Breast epithelium (tissue), 4 donors: ENCODE data around the gene HSPA1B. TPM values are rescaled to one million over a fixed set of nuclear protein-coding genes. Genes with fewer than 3 reads are reported as not detected.

Experiments used
- DNase-seq, 2 donors: peaks; one replicate each; pipeline ENCODE4 v3.0.0-alpha.2; 2019; ENCODE audit warnings: low spot score in 2 of 2
- H3K27ac ChIP-seq, 2 donors: fragments of 200-600 bp; sonication (generic) in 1 of 2; one replicate each; pipeline ENCODE4 v1.5.1; 2016 to 2019; ENCODE audit warnings: mild to moderate bottlenecking in 1 of 2
- H3K27me3 ChIP-seq, 2 donors: fragments of 200-600 bp; sonication (generic) in 1 of 2; one replicate each; pipeline versions ENCODE4 v1.5.1 to v1.6.0; 2017 to 2019; ENCODE audit warnings: control low read depth in 1 of 2, mild to moderate bottlenecking in 1 of 2
- H3K36me3 ChIP-seq: fragments of 200-600 bp; one replicate; pipeline ENCODE4 v1.5.1; 2019
- H3K4me1 ChIP-seq, 2 donors: fragments of 200-600 bp; sonication (generic); one replicate each; pipeline ENCODE4 v1.5.1; 2016 to 2019; ENCODE audit warnings: control low read depth in 1 of 2
- H3K4me3 ChIP-seq, 3 donors: fragments of 200-600 bp; sonication (generic); 1 replicate in 2 of 3; 2 replicates in 1 of 3; pipeline ENCODE4 v1.5.1; 2016 to 2019; ENCODE audit warnings: mild to moderate bottlenecking in 3 of 3, moderate library complexity in 2 of 3
- H3K9me3 ChIP-seq, 2 donors: fragments of 200-600 bp; sonication (generic) in 1 of 2; one replicate each; pipeline ENCODE4 v1.5.1; 2016 to 2019; ENCODE audit warnings: control low read depth in 1 of 2
- POLR2A ChIP-seq: fragments of 450-650 bp; IDR thresholded peaks from one replicate; pipeline ENCODE4 v1.6.1; 2016; ENCODE audit warnings: antibody characterized with exemption, mild to moderate bottlenecking, moderate library complexity
- POLR2AphosphoS5 ChIP-seq, 3 donors: sonication (generic); formaldehyde crosslinking; IDR thresholded peaks; one replicate each; pipeline ENCODE4 v1.6.1; 2017; ENCODE audit warnings: antibody characterized with exemption in 3 of 3
- intact Hi-C: fragments of 100-400 bp; cut with DNase I; formaldehyde crosslinking; loops from one replicate; pipeline ENCODE4 v1.15.1; 2023; ENCODE audit warnings: low total_unique reads
- total RNA-seq, 3 donors: library from RNA; depleted of rRNA; stranded (reverse); fragments of >200 nt; gene quantifications; one replicate each; pipeline ENCODE4 v1.1.0, GENCODE V29; 2016
- TF ChIP-seq, protein P1 (sequence below), 3 donors: fragments of 450-650 bp; IDR thresholded peaks; one replicate each; pipeline ENCODE4 v1.5.1; 2016 to 2017; ENCODE audit warnings: antibody characterized with exemption in 3 of 3, mild to moderate bottlenecking in 3 of 3, moderate library complexity in 3 of 3

HSPA1B gene
- total RNA-seq, 3 donors from 2014 or later: 113 to 376 (median 232) TPM

DNA sequence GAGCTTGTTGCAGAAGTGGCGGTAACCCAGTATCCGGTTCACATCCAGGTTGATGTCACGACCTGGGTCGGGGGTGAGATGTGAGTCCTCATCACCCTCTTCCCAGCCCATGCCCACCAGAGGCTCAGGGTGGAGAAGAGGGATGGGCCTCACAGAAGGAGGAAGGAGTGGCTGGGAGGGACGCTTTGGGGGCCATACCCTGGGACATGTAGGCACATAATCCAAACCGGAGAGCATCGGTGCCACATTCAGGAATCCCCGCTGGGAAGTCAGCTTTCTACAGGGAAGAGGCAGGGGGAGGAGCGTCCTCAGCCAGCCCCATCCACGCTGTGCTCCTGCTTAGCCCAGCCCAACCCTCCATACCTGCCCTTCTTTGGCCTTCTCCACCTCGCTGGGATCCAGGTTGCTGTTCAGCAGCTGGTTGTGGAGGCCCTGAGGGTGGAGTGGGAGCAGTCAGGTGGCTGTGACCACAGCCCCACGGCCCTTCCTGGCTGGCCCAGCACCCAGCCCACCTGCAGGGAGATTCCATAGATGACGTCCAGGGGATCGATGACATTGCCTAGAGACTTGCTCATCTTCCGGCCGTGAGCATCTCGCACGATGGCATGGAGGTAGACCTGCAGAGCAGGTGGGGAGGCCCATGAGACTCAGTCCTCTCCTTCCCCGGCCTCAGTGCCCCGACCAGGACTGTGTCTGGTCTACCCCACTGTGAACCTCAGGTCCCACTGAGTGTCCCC lies 46.9 kb upstream of the HSPA1B start:
- H3K36me3 ChIP-seq: no peaks in the 10 kb centered on the region
- no peak overlapping the region for H3K27ac ChIP-seq
- no peak for DNase-seq

DNA sequence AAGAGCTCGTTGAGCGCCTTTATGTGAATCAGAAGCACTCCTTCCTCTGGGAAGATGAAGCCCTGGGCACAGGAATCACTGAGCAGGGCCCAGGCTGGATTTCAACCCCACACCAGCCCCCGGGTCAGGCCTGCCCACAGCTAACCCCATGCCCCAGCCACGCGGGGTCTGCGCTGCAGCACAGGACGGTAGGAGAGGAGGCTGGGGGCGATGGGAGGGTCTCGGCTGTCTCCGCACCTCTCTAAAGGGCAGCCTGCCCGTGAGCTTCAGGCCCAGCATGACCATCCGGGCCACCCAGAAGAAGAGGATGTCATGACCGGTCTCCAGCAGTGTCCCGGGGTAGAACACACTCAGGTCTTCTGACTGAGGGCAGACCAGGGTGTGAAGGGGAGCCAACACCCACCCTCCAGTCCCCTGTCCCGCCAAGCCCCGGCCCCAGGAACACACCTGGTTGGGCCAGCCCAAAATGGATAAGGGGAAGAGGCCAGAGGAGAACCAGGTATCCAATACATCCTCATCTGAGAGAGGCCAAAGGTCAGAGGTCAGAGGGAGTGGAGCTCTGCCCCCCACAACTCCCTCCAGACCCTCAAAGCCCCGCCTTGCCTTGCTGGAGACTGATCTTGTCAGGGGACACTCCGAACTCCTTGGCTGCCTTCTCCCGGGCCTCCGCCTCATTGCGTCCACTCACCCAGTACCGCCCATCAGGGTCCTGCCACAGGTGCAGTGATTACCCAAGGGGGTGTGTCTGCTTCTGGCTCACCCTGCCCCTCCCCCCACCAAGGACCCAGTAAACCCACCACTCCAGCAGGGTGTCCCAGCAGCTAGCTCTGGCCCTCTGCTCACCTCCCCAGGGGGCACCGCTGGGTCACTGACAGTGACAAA lies 46.1 kb upstream of the HSPA1B start:
- TF ChIP-seq, protein P1, sequence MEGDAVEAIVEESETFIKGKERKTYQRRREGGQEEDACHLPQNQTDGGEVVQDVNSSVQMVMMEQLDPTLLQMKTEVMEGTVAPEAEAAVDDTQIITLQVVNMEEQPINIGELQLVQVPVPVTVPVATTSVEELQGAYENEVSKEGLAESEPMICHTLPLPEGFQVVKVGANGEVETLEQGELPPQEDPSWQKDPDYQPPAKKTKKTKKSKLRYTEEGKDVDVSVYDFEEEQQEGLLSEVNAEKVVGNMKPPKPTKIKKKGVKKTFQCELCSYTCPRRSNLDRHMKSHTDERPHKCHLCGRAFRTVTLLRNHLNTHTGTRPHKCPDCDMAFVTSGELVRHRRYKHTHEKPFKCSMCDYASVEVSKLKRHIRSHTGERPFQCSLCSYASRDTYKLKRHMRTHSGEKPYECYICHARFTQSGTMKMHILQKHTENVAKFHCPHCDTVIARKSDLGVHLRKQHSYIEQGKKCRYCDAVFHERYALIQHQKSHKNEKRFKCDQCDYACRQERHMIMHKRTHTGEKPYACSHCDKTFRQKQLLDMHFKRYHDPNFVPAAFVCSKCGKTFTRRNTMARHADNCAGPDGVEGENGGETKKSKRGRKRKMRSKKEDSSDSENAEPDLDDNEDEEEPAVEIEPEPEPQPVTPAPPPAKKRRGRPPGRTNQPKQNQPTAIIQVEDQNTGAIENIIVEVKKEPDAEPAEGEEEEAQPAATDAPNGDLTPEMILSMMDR (IDR thresholded peaks at IDR 0.05): no peak
- TF ChIP-seq POLR2AphosphoS5 (IDR thresholded peaks at IDR 0.05) (no peak), POLR2A (no peak)
- Histone ChIP-seq H3K9me3 (no peaks in the 10 kb centered on the region), H3K4me1 (peaks cover 5 to 8% of the 10 kb centered on the region in 2 donors), H3K27me3 (no peaks in the 10 kb centered on the region), H3K27ac (no peak overlapping the region), H3K36me3 (no peaks in the 10 kb centered on the region), H3K4me3 (no peak overlapping the region)
- intact Hi-C loops: no loop called here
- DNase-seq: no peak

More for the DNA sequence above, 46.9 kb upstream of the HSPA1B start:
- Histone ChIP-seq H3K27me3 (no peaks in the 10 kb centered on the region), H3K9me3 (no peaks in the 10 kb centered on the region), H3K4me3 (no peak overlapping the region), H3K4me1 (peaks cover 6 to 8% of the 10 kb centered on the region in 2 donors)
- intact Hi-C loops: no loop called here
- TF ChIP-seq POLR2AphosphoS5 (IDR thresholded peaks at IDR 0.05): no peak
- TF ChIP-seq POLR2A: no peak

DNA sequence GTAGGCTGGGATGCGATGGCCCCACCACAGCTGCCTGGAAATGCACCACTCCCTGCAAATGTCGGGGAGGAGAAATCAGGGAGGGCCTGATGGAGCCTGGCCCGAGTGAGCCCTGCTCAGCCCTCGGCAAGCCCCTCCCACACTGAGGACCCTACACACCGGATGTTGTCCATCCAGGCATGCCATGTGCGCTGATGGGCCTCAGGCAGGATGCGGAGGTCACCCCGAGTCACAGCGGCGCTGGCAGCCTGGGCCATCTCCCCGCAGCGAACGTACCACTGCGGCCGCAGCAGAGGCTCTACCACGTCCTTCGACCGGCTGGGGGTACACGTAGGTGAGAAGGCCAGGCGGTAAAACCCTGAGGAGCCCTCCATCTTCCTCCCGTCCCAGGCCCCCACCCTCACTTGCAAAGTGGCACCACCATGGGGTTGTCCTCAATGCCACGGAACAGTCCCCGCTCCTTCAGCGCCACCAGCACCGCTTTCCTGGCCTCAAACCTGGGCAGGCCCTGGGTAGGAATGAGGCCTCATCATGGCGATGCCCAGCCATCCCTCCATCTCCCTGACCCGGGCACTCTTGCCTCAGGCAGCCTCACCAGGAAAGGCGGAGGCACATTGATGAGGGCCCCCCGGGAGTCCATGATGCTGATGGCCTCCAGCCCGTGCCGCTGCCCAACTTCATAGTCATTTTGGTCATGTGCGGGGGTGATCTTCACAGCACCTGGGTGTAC lies 45.2 kb upstream of the HSPA1B start:
- Histone ChIP-seq H3K4me3 (no peak overlapping the region), H3K36me3 (no peaks in the 10 kb centered on the region), H3K27ac (no peak overlapping the region), H3K9me3 (no peaks in the 10 kb centered on the region), H3K4me1 (peaks cover 0 to under 1% of the 10 kb centered on the region in 2 donors), H3K27me3 (no peaks in the 10 kb centered on the region)
- TF ChIP-seq, protein P1 (IDR thresholded peaks at IDR 0.05): no peak
- TF ChIP-seq POLR2AphosphoS5 (IDR thresholded peaks at IDR 0.05) (no peak), POLR2A (no peak)
- DNase-seq: no peak
- intact Hi-C loops: no loop called here

DNA sequence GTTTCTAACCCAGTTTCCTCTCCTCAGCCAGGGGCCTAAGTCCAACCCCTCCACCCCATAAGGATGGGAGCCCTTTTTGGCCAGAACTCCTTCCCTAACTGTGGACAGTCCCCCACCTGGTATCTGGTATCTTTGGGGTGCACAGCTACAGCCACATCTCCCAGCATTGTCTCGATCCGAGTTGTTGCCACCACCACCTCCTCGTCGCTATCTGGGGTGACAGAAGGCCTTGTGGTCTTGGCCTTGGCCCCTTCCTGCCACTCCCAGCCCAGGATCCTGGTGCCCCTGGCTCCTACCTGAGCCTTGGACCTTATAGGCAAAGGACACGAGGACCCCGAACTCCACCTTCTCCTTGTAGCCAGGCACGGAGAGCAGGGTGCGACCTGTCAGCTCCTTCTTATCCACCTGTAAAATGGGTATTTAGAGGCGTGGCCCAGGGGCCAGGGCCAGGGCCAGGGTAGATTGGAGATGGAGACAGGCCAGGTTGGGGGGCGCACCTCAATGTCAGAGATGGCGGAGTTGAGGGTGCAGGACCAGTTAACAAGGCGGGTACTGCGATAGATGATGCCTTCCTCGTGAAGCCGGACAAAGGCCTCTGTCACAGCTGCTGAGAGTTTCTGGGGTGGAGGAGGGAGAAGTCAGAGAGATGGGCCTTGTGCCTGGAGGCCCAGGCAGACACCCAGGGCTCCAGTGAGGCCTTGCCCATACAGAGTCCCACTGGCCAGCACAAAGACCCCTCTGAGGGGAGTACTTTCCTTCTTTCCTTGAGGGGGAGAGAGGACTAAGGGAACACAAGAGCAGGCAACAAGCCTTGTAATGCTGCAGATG lies 43.2 kb upstream of the HSPA1B start:
- Histone ChIP-seq H3K4me3 (no peak overlapping the region), H3K4me1 (no peaks in the 10 kb centered on the region), H3K27ac (no peak overlapping the region), H3K27me3 (no peaks in the 10 kb centered on the region), H3K36me3 (no peaks in the 10 kb centered on the region), H3K9me3 (no peaks in the 10 kb centered on the region)
- TF ChIP-seq POLR2A (no peak), POLR2AphosphoS5 (IDR thresholded peaks at IDR 0.05) (no peak)
- TF ChIP-seq, protein P1 (IDR thresholded peaks at IDR 0.05): no peak
- intact Hi-C loops: no loop called here
- no peak for DNase-seq

DNA sequence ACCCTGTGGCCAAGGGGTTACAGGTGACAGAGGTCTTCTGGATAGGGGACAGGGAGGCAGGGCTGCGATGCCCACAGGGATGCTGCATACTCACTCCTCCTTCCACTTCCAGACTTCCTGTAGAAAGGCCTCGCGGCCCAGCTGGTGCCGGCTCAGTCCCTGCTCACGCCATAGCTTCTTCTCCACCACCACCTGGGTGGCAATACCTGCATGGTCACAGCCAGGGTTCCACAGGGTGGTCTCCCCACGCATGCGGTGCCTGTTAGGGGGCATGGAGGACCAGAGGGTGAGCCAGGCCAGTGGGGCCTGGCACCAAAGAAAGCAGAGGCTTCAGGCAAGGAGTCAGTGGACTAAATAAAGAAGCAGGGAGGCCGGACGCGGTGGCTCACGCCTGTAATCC lies 42.1 kb upstream of the HSPA1B start:
- no peak overlapping the region for H3K4me3 ChIP-seq
- intact Hi-C loops: no loop called here
- H3K27me3 ChIP-seq: no peaks in the 10 kb centered on the region
- DNase-seq: no peak
- TF ChIP-seq, protein P1 (IDR thresholded peaks at IDR 0.05): no peak
- TF ChIP-seq POLR2AphosphoS5 (IDR thresholded peaks at IDR 0.05) (no peak), POLR2A (no peak)
- H3K27ac ChIP-seq: no peak overlapping the region
- no peaks in the 10 kb centered on the region for H3K9me3 ChIP-seq
- no peaks in the 10 kb centered on the region for H3K4me1 ChIP-seq
- H3K36me3 ChIP-seq: no peaks in the 10 kb centered on the region
